HTR-8/SVneo (cell line): Measurements from ENCODE around the gene PIP5K1B.

Experiments
- DNase-seq: peaks from one replicate; pipeline ENCODE4 v3.0.0; 2011; ENCODE audit warnings: low spot score, mixed read lengths; ENCODE audit not compliant: insufficient read length
- FAIRE-seq: peaks from 2 replicates; lab custom pipeline; 2011; peaks lifted over from hg19 to GRCh38; lab: Jason Lieb, UNC

Gene PIP5K1B

DNA sequence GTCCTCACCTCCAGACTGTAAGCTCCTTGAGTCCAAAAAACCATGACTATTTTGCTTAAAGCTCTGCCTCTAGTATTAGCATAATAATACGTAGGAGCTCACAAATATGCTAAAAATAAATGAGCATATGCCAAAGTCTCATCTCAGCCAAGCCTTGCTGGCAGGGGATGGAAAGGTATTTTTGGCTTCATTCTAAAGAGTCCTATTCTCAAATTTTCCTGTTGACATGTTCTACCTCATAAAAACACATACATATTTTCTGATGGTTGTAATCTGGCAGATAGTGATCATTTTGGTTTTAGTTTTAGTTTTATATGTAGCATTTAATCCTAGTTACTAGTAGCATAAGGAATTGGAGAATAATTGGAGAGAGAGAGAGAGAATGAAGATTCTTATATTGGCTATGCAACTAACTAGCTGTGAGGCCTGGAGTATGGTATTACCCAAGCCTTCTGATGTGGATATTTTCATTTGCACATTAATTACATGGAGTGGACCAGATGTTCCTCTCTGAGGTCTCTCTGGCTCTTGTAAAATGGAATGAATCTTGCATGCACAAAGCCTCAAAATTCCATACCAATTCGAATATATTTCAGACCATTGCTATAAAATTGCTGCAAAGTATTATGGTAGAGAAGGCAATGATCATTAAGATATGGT is 55.8 kb downstream of the PIP5K1B start:
- DNase-seq (no peak), FAIRE-seq (no peak)

DNA sequence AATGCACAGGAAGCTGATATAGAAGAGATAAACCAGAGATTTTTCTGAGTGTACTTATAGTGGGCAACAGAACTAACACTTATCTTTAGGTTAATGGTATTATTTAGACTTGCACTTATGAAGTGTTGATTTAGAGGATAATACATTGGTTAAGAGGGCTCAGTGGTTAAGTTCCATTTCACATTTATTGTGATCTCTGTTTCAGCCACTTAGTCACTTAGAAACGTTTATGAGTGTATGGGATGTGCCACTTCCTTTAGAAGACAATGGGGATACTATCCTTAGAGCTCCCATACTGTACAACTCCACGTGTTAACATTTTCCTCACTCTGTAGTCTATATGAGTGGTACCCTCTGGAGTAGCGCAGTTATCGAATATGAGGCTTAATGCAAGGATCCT is 57.5 kb downstream of the PIP5K1B start:
- no peak for FAIRE-seq
- DNase-seq: no peak

DNA sequence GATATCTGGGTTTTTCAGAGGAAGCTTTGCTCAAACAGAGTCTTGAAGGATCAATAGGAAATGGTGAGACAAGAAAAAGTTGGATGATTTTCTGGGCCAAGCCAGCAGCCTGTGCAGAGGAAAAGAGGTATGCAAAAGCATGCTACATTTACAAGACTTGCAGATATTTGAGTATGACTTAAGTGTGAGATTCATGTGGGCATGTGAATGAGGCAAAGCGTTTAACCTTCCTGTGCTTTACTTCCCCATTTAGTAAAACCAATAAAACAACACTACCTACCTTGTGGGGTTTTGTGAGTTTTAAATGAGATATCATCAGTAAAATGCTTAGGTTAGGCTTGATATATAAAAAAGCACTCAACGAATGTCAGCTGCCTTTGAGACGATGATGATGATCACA is 58.1 kb downstream of the PIP5K1B start:
- DNase-seq: no peak
- FAIRE-seq: no peak

DNA sequence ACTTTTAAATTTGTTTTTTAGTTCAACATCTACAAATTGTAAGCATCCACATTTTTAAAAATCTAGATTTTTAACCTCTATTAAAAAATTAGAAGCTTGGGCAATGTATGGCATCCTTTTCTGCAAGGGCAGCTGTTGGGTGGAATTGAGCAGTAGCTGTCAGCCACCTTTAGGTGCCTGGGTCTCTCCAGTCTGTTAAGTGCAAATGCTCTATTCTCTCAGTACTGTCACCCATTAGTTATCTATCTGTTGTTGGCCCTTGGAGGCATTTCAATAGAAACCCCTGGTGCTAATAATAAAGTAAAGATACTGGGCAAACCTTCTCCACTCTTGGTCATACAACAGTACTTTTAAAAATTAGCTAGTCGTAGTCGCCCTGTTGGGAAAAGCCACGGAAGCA is 63.6 kb downstream of the PIP5K1B start:
- no peak for FAIRE-seq
- DNase-seq: no peak

DNA sequence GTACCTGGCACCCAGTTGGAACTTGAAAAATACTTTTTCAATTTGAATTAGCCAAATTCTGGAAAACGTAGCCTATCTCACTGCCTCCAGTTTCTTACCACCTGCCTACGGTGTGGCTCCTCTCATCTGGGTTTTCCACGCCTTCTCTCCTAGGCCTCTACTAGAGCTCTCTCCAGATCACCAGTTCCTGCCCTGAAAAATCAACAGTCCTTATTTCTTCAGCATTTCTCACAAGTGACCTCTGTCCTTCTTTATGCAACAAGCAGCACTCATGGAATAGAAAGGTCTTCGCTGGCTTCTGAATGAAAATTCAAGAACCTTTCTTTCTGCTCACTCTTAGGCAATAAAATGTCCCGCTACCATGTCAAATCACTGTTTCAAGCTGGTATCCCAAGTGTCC is 64.8 kb downstream of the PIP5K1B start:
- no peak for FAIRE-seq
- no peak for DNase-seq

DNA sequence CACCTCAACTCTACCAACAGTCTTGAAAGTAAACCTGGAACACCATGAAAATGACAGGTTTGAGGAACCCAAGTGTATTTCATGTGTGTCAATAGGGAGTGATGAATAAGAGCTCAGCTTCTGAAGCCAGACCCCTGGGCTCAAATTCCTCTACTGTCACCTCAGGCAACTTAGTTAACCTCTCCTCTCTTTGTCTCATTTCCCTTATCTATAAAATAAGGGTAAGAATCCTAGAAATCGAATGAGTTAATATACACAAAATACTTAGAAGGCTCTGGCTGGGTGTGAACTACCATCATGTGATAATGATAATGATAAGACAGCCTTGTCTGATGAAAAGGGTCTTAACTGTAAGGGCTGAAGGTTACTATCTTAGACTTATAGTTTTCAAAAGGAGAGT is 66.3 kb downstream of the PIP5K1B start:
- no peak for FAIRE-seq

DNA sequence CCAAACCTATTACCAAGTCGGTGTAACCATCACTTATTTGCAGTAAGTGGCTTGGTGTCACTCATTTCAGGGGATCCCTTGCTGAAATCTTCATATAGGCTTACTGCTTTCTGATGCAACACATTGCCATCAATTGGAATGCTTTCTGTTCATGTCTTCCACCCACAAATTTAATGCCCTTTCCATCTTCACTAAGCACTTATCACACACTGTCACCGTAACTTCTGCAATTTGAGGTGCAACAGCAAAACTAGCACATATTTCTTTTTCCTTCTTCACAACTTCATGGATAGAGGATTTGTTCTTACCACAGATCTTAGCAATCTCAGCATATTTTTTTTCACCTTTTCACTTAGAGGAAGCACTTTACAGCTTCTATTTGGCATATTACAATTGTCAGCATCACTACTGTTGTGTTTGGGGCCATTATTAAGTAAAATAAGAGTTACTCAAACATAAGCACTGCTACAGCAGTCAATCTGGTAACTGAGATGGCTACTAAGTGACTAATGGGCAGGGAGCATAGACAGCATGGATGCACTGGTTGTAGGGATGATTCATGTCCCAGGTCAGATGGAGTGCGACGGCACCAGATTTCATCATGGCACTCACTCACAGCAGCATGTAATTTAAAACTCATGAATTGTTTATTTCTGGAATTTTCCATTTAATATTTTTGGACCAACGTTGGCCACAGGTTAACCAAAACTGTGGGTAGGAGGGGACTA is 70.1 kb downstream of the PIP5K1B start:
- FAIRE-seq: no peak

More for the DNA sequence above, 66.3 kb downstream of the PIP5K1B start:
- DNase-seq: no peak

DNA sequence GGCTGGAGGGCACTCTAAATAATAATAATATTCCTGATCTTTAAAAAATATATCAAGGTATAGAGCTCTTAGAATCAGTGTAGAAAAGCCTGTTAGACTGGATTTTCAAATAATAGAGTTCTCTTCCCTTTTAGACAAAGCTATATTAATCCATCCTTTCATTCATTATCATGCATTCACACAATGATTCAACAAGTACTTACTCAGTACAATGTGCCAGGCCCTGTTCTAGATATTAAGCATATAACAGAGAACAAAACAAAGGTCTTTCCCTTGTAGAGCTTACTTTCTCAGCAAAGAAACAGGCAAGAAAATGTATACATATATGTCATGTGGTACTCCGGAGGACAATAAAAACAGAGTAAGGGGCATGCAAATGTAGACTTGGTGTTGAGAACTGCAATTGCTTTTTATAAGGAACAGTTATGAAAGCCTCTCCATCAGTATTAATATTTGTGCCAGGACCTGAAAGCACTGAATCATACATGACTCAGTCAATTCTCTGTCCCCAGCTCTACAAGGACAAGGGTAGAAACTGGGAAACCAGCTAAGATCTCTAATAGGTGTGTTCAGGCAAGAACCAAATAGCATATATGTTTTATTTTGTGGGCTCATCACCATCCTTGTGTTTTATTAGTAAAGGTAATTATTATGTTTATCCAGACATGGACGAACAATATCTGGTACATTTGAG is 72.2 kb downstream of the PIP5K1B start:
- no peak for DNase-seq
- no peak for FAIRE-seq

More for the DNA sequence above, 70.1 kb downstream of the PIP5K1B start:
- no peak for DNase-seq

DNA sequence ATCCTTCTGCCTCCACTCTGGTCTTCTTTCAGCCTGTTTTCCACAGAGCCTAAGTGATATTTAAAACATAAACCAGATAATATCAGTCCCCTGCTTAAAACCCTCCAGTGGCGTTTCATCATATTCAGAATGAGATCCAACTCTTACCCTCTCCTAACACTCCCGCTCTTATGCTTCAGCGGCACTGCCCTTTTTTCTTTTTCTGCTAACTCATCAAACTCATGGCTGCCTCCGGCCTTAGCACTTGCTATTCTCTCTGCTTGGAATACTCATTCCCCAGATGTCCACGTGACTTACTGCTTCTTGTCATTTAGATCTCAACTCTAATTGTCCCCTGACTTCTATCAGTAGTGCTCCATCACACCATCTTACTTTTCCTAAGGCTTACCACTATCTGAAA is 73.6 kb downstream of the PIP5K1B start:
- FAIRE-seq (no peak), DNase-seq (no peak)

DNA sequence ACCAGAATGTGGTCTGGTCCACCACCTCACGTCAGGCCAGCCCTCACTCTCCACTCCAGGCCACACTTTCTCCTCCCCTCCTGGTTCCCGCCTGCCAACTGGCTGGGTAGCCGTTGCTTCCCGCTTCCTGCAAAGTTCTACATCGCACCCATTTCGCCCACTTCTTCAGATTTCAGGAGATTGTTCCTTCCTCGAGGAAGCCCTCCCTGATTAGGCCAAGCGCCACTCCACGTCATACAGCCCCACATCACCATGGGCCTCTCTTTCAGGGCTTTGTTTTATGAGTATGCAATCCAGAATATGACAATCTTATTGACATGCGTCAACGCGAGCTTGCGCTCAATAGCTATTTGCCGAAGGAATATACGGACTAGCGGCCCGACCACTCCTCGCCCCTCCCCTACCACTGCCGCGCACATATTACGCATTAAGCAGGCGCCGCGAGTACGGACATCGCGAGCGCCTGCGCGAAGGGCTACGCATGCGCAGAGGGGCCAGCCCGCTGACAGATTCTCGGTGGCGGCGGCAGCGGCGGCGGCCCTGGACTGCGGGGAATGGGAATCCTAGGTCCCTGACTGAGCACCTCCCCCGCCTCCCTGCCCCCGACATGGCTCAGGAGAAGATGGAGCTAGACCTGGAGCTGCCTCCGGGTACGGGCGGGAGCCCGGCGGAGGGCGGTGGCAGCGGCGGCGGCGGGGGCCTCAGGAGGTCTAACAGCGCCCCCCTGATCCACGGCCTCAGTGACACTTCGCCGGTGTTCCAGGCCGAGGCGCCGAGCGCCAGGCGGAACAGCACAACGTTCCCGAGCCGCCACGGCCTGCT is 74.7 kb downstream of the PIP5K1B start:
- FAIRE-seq (peak; percentile 76), DNase-seq (peak; percentile 81)

DNA sequence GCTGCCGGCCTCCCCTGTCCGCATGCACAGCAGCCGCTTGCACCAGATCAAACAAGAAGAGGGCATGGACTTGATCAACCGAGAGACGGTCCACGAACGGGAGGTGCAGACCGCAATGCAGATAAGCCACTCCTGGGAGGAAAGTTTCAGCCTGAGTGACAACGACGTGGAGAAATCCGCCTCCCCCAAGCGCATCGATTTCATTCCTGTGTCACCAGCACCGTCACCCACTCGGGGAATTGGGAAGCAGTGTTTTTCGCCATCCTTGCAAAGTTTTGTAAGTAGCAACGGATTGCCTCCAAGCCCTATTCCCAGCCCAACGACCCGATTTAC is 75.3 kb downstream of the PIP5K1B start:
- FAIRE-seq: no peak
- no peak for DNase-seq

DNA sequence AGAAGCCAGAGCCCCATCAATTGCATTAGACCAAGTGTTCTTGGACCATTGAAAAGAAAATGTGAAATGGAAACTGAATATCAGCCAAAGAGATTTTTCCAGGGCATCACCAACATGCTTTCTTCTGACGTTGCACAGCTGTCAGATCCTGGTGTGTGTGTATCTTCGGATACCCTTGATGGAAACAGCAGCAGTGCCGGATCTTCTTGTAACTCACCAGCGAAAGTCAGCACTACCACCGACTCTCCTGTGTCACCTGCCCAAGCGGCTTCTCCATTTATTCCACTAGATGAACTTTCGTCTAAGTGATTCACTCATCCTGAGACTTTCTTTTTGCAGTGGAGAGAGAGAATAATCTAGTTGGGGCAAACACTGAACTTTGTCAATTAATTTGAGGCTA is 75.7 kb downstream of the PIP5K1B start:
- no peak for FAIRE-seq
- DNase-seq: no peak

DNA sequence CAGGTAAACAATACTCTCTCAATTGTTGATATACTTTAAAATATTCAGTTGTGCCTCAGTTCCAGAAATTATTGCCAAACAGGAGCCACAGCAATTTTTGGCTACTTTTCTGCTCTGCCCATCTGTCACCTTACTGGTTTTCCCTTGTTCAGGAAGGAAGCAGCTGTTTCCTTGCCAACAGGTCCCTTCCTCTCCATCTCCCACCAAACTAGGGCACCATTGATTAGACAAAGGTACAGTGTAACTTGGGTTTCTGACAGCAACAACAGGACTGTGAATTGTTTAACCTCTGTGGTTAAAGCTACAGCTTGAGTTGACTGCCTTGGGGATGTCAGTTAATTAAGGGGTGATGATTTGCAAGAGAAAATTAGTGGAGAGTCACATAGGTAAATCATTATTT is 76.9 kb downstream of the PIP5K1B start:
- FAIRE-seq (no peak), DNase-seq (no peak)

DNA sequence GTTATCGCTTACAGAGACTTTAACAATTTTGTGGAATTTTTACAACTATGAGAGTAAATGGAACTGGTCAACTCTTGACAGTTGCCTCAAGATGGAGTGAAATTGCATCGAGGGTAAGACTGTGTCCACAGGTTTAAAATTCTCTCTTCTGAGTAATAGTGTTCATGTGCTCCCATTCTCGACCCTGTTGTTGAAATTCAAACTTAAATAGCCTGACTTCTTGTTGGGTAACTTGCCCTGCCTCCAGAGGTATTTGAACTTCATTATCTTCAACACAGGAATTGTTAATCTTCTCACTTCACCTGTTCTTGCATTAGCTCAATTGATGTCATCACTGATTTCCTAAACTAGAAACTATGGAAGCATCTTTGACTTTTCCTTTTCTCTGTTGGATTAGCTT is 77.5 kb downstream of the PIP5K1B start:
- no peak for FAIRE-seq
- no peak for DNase-seq

DNA sequence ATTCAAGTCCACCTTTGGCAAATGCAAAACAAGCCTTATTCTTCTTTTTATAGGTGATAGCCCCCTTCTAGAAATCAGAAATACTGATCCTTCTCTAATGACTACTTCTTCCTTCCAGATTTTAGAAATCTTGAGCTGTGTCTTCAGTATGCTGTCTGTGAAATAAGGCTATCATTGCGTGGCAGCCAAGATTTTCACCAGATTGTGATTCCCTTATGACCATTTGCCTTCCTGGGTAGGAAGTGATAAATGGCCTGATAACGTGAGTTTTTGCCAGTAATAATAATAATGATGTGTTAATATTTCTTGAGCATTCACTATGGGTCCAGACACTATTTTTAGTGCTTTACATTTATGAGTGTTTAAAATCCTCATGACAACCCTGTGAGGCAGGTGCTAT is 80.9 kb downstream of the PIP5K1B start:
- FAIRE-seq (no peak), DNase-seq (no peak)

DNA sequence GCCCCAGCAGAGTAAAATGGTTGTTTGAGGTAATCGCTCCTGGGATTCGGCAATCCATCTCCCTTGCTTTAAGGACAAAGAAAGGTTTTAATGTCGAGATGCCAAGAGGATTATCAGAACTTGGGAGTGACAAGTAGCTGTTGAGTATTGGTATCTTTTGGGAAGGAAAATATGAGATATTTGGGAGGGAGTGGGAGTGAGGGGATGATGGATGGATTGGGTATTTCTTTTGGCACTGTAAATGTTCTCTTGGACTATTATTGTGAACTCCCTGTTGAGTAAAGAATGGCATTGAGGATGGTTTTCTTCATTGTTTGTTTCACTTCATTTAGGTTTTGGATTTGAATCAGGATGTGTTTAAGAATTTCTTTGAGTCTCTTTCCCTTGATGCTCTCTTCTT is 86.1 kb downstream of the PIP5K1B start:
- no peak for FAIRE-seq

DNA sequence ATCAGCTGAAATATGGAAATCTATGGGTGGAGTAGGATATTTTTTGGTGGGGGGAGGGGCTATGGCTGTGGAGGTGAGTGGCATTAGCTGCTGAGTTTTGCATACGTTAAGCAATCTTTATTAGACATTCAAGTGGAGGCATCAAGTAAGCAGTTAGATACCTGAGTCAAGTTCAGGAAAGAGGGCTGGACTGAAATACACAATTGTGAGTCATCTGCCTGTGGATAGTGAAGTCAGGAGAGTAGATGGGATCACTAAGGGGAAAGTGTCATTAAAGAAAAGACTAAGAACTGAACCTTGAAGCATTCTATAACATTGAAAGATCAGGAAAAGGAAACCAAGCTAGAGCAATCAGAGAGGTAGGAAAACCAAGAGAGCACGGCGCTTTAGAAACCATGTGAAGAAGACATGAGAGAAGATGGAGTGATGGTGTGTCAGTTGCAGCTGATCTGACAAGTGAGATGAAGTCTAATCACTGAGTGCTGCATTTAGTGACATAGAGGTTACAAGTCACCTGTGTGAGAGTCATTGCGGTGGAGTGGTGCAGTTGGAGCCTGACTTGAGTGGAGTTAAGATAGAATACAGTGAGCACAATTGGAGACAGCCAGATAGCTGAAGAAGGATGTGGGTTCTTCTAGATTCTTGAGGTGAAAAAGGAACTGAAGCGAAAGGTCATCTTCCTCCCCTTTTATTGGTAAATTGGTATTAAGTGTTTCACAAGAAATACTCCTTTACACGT is 88.7 kb downstream of the PIP5K1B start:
- DNase-seq (no peak), FAIRE-seq (no peak)

More for the DNA sequence above, 86.1 kb downstream of the PIP5K1B start:
- no peak for DNase-seq

DNA sequence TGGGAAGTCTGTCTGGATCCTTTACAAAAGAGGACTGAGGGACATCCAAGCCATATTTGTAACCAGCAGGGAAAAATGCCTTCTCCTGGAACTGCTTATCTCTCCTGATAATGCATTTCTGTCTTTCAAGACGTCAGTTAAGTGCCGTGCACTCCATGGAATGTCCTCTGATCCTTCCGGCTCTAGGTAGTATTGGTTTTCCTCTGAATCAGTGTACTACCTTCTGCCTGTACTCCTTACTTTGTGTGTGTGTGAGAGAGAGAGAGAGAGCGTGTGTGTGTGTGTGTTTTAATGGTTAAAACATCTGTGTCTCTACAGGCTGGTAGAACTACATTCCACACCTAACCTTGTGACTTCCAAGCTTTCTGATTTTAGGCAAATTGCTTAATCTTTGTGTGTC is 89.9 kb downstream of the PIP5K1B start:
- DNase-seq (no peak), FAIRE-seq (no peak)

DNA sequence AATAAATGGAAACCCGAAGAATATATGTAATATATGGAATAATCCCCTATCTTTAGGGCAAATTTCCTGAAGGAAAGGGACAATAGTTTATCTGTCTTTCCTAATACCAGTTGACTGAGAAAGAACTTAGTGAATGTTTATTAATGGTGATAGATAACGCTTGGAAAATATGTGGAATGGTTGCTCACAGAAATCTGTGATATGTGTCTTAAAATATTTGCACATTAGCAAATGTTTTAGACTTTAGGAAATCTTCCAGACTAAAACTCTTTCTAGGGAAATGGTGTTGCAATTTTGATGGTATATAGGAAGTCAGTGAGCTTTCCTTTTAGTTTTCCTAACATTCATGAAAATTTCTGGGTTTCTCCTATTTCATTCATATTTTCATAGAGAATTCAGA is 90.4 kb downstream of the PIP5K1B start:
- FAIRE-seq (no peak), DNase-seq (no peak)

DNA sequence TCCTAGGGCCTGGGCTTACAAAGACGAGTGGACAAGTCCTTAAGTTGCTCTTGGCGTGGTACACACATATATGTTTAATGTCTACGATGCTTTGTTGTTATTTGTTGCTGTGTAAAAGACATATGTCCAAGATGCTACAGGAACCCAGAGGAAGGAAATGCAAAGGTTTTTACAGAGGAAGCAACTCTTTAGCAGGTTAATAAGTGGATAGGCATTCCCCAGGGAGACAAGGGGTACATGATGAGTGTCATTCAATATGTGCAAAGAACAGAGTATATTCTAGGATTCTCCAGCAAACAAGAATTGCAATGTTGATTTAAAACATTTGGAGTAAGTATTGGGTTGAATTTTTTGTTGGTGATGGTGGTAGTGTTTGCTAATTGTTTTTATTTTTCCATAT is 92.1 kb downstream of the PIP5K1B start:
- DNase-seq (no peak), FAIRE-seq (no peak)
